NCI-H146 treated with DMSO at 0.1 percent for 48 hours (cell line): Measurements from ENCODE around the gene IL1R1.
"Not testable (repeated sequence)": the region's sequence is repeated elsewhere in the genome, so short reads cannot be mapped to it uniquely, and the experiment has no call there.

Experiments used
- DNase-seq: peaks from one replicate; lab custom pipeline; 2025; ENCODE audit not compliant: unreplicated experiment; lab: John Stamatoyannopoulos, UW

Gene IL1R1

GRCh38 chr2:102141970-102142828 is at the start of gene IL1R1:
IL1R1 (plus strand) TSS chr2:102142746; CDS start chr2:102157725, 14,979 bp downstream.
- DNase-seq, result no peak

GRCh38 chr2:102093662-102094061 is 48.9 kb upstream of the IL1R1 start:
- DNase-seq, result no peak

- DNase-seq, result no peak
Observed at GRCh38 chr2:102094917-102095316, 47.6 kb upstream of the IL1R1 start.

- DNase-seq, result no peak
Observed at GRCh38 chr2:102096103-102096502, 46.4 kb upstream of the IL1R1 start.

GRCh38 chr2:102098756-102099155 is 43.8 kb upstream of the IL1R1 start:
- DNase-seq, result no peak

GRCh38 chr2:102099536-102100298 is 42.8 kb upstream of the IL1R1 start:
- DNase-seq, result no peak

GRCh38 chr2:102100371-102101096 is 42.0 kb upstream of the IL1R1 start:
- DNase-seq, result no peak

- DNase-seq, result no peak
Observed at GRCh38 chr2:102101097-102101848, 41.3 kb upstream of the IL1R1 start.

GRCh38 chr2:102101849-102102635 is 40.5 kb upstream of the IL1R1 start:
- no peak for DNase-seq

- DNase-seq, result not testable (repeated sequence)
Observed at GRCh38 chr2:102102636-102102948, 40.0 kb upstream of the IL1R1 start.

- no peak for DNase-seq
Observed at GRCh38 chr2:102103284-102103683, 39.3 kb upstream of the IL1R1 start.

- no peak for DNase-seq
Observed at GRCh38 chr2:102103992-102104871, 38.3 kb upstream of the IL1R1 start.

GRCh38 chr2:102106133-102106556 is 36.4 kb upstream of the IL1R1 start:
- no peak for DNase-seq

GRCh38 chr2:102106813-102107740 is 35.5 kb upstream of the IL1R1 start:
- not testable (repeated sequence) for DNase-seq

- no peak for DNase-seq
Observed at GRCh38 chr2:102107741-102108070, 34.8 kb upstream of the IL1R1 start.

- DNase-seq, result no peak
Observed at GRCh38 chr2:102109016-102109415, 33.5 kb upstream of the IL1R1 start.

- DNase-seq, result no peak
Observed at GRCh38 chr2:102110171-102110570, 32.4 kb upstream of the IL1R1 start.
